ENCODE results near the gene RAB4A.
A peak's percentile ranks its signal among the peaks of the same experiment; 100 is the strongest.

The RAB4A gene

DNA sequence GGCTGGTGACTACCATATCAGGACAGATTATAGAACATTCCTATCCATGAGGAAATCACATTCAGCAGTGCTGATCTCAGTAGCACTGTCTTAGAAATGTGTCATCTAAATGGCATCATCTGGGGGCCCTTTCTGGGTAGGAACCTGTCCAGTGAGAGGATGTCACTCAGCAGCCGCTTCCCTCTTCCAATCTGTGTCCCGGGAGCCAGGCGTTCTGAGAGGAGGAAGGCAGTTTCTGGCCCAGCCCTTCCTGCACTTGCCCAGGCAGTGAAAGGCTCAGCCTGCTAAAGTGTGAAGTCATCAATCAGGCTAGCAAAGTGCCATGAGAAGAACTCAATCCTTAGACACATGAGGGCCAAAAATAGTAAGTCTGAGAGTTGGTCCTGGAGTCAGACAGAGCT lies 25.6 kb downstream of the RAB4A start:
- peak; percentile 68 for DNase-seq (ENCODE audit: low read depth)
- no peak overlapping the region for H3K4me3 ChIP-seq (replicated peaks; ENCODE audit: low read depth, low read length)
- TF ChIP-seq, protein P1, sequence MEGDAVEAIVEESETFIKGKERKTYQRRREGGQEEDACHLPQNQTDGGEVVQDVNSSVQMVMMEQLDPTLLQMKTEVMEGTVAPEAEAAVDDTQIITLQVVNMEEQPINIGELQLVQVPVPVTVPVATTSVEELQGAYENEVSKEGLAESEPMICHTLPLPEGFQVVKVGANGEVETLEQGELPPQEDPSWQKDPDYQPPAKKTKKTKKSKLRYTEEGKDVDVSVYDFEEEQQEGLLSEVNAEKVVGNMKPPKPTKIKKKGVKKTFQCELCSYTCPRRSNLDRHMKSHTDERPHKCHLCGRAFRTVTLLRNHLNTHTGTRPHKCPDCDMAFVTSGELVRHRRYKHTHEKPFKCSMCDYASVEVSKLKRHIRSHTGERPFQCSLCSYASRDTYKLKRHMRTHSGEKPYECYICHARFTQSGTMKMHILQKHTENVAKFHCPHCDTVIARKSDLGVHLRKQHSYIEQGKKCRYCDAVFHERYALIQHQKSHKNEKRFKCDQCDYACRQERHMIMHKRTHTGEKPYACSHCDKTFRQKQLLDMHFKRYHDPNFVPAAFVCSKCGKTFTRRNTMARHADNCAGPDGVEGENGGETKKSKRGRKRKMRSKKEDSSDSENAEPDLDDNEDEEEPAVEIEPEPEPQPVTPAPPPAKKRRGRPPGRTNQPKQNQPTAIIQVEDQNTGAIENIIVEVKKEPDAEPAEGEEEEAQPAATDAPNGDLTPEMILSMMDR (IDR thresholded peaks at IDR 0.05; ENCODE audit: low read length, missing control alignments) = no peak

DNA sequence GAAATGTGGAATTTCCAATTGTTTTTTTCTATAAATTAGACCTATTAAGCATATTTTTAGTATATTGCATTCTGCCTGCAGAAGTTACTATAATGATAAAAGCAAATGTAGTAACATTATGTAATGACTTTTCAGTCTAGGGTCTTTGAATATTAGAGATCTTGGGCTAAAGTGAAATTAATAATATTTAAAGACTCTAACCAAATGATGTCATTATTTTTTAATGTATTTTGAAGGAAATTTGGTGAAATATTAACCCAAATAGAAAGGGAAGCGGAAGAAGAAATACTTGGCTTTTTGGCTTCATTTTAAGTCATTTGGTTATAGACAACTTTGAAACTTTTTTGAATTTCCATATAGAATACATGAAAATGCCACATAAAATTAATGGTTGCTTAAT lies 26.8 kb downstream of the RAB4A start:
- no peak for DNase-seq (ENCODE audit: low read depth)
- TF ChIP-seq, protein P1 (IDR thresholded peaks at IDR 0.05; ENCODE audit: low read length, missing control alignments) = no peak
- no peak overlapping the region for H3K4me3 ChIP-seq (replicated peaks; ENCODE audit: low read depth, low read length)

DNA sequence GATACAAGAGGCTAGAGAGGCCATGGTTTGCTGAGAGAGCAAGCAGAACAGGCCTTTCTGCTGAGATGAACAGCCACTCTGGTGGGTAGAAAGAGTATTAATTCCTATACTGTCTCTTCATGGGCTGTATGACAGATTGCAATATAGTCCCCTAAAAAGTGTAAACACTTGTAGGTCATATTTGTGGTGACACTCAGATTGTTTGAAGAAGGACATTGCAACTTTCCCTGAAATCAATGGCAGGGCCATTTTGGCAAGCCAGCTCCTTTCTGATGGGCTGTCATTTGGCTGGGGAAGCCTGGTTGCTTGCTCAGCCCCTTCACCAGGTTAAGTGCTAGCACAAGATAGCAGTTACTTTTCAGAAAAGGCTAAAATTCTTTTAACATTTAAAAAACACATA lies 27.5 kb downstream of the RAB4A start:
- no peak overlapping the region for H3K4me3 ChIP-seq (replicated peaks; ENCODE audit: low read depth, low read length)
- TF ChIP-seq, protein P1 (IDR thresholded peaks at IDR 0.05; ENCODE audit: low read length, missing control alignments) = no peak
- no peak for DNase-seq (ENCODE audit: low read depth)

- no peak for DNase-seq (ENCODE audit: low read depth)
- H3K4me3 ChIP-seq (replicated peaks; ENCODE audit: low read depth, low read length) = no peak overlapping the region
- TF ChIP-seq, protein P1 (IDR thresholded peaks at IDR 0.05; ENCODE audit: low read length, missing control alignments) = no peak
Measured at GRCh38 chr1:229298887-229299503, 28.1 kb downstream of the RAB4A start.

DNA sequence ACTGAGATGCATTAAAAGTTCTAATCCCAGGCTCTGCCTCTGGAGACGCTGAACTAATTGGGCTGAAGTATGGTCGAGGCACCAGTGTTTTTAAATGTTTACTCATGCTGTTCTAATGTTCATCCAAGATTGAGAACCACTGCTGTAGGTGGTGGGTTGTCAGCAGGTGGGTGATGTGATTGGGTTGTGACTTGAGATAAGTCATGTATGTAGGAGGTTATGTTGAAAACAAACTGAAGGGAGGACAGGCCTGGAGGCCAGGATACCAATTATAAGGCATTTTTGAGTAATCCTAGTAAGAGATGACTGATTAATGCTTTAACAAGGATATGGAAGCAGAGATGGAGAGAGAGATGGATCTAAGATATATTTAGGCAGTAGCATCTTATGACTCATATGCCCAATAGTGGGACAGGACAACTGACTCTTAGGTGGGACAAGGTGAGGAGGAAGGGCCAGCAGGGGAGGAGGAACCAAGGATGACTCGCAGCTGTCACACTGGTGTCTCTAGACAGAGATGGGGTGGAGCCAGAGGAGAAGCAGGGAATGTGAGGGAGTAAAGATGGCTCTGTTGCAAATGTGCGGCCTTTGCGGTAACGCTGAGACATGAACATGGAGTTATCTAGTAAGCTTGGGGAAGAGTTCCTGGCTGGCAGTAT lies 29.3 kb downstream of the RAB4A start:
- DNase-seq (ENCODE audit: low read depth) = no peak
- TF ChIP-seq, protein P1 (IDR thresholded peaks at IDR 0.05; ENCODE audit: low read length, missing control alignments) = no peak
- H3K4me3 ChIP-seq (replicated peaks; ENCODE audit: low read depth, low read length) = no peak overlapping the region

- H3K4me3 ChIP-seq (replicated peaks; ENCODE audit: low read depth, low read length) = no peak overlapping the region
- DNase-seq (ENCODE audit: low read depth) = no peak
- TF ChIP-seq, protein P1 (IDR thresholded peaks at IDR 0.05; ENCODE audit: low read length, missing control alignments) = no peak
Measured at GRCh38 chr1:229302740-229303139, 31.8 kb downstream of the RAB4A start.

GRCh38 chr1:229303855-229304254 lies 32.9 kb downstream of the RAB4A start:
- no peak for DNase-seq (ENCODE audit: low read depth)
- TF ChIP-seq, protein P1 (IDR thresholded peaks at IDR 0.05; ENCODE audit: low read length, missing control alignments) = no peak
- H3K4me3 ChIP-seq (replicated peaks; ENCODE audit: low read depth, low read length) = no peak overlapping the region

All from fibroblast of pulmonary artery (primary cell).